H9 (cell line): ENCODE data around the gene SLC39A8. TPM values are rescaled to one million over a fixed set of nuclear protein-coding genes. Genes with fewer than 3 reads are reported as not detected.

ENCODE experiments used
- DNase-seq: peaks from one replicate; pipeline ENCODE4 v3.0.0-alpha.2; 2017
- H2AFZ ChIP-seq: one replicate; pipeline ENCODE4 v1.6.1; 2013; ENCODE audit warnings: mild to moderate bottlenecking, low read length, control low read depth, moderate library complexity
- H2AK5ac ChIP-seq: 2 replicates; pipeline ENCODE4 v1.6.1; 2013; ENCODE audit warnings: low read length, control low read depth, mixed read lengths; ENCODE audit not compliant: insufficient read length
- H2BK120ac ChIP-seq: one replicate; pipeline ENCODE4 v1.6.1; 2013; ENCODE audit warnings: low read depth, mild to moderate bottlenecking, low read length, control low read depth, inconsistent platforms; ENCODE audit not compliant: poor library complexity, severe bottlenecking
- H2BK12ac ChIP-seq: 2 replicates; pipeline ENCODE4 v1.6.1; 2013; ENCODE audit warnings: low read length, control low read depth, mixed read lengths, low read depth; ENCODE audit not compliant: insufficient read length
- H2BK15ac ChIP-seq: 2 replicates; pipeline ENCODE4 v1.6.1; 2013; ENCODE audit warnings: low read depth, low read length, control low read depth
- H2BK20ac ChIP-seq: one replicate; pipeline ENCODE4 v1.6.1; 2013; ENCODE audit warnings: low read depth, mild to moderate bottlenecking, low read length, control low read depth, inconsistent platforms; ENCODE audit not compliant: poor library complexity, severe bottlenecking
- H2BK5ac ChIP-seq: 2 replicates; pipeline ENCODE4 v1.6.1; 2013; ENCODE audit warnings: low read length, control low read depth, mixed read lengths; ENCODE audit not compliant: insufficient read length
- H3K14ac ChIP-seq: 2 replicates; pipeline ENCODE4 v1.6.1; 2013; ENCODE audit warnings: low read length, control low read depth; ENCODE audit not compliant: insufficient read depth
- H3K18ac ChIP-seq: 2 replicates; pipeline ENCODE4 v1.6.1; 2013; ENCODE audit warnings: low read depth, mild to moderate bottlenecking, mixed read lengths, low read length, control low read depth; ENCODE audit not compliant: insufficient read length
- H3K23ac ChIP-seq: 2 replicates; pipeline ENCODE4 v1.6.1; 2013; ENCODE audit warnings: low read length, control low read depth, mixed read lengths, low read depth; ENCODE audit not compliant: insufficient read length
- H3K23me2 ChIP-seq: 2 replicates; pipeline ENCODE4 v1.6.1; 2013; ENCODE audit warnings: low read depth, mild to moderate bottlenecking, mixed read lengths, low read length, control low read depth; ENCODE audit not compliant: insufficient read length, poor library complexity, severe bottlenecking
- H3K27ac ChIP-seq: 2 replicates; pipeline ENCODE4 v1.5.1; 2013; ENCODE audit warnings: low read length, control low read depth, mixed read lengths, low read depth; ENCODE audit not compliant: insufficient read length
- H3K27me3 ChIP-seq: 2 replicates; pipeline ENCODE4 v1.6.1; 2013; ENCODE audit warnings: low read length, control low read depth, inconsistent platforms; ENCODE audit not compliant: insufficient read depth
- H3K4ac ChIP-seq: 2 replicates; pipeline ENCODE4 v1.6.1; 2013; ENCODE audit warnings: low read depth, mild to moderate bottlenecking, control low read depth, inconsistent platforms, low read length, moderate library complexity
- H3K4me1 ChIP-seq: 2 replicates; pipeline ENCODE4 v1.6.1; 2013; ENCODE audit warnings: low read length, control low read depth, inconsistent platforms; ENCODE audit not compliant: insufficient read depth
- H3K4me2 ChIP-seq: 2 replicates; pipeline ENCODE4 v1.6.1; 2013; ENCODE audit warnings: low read length, control low read depth, mixed read lengths; ENCODE audit not compliant: insufficient read length, insufficient read depth
- H3K56ac ChIP-seq: 2 replicates; pipeline ENCODE4 v1.6.1; 2013; ENCODE audit warnings: low read depth, mild to moderate bottlenecking, mixed read lengths, low read length, control low read depth; ENCODE audit not compliant: insufficient read length
- H3K79me1 ChIP-seq: 2 replicates; pipeline ENCODE4 v1.6.1; 2013; ENCODE audit warnings: low read depth, mild to moderate bottlenecking, moderate library complexity, low read length, control low read depth, inconsistent platforms; ENCODE audit not compliant: insufficient read depth, poor library complexity, severe bottlenecking
- H3K79me2 ChIP-seq: 2 replicates; pipeline ENCODE4 v1.6.1; 2013; ENCODE audit warnings: low read length, control low read depth, inconsistent platforms; ENCODE audit not compliant: insufficient read depth
- H3K9ac ChIP-seq: 2 replicates; pipeline ENCODE4 v1.6.1; 2013; ENCODE audit warnings: low read length, control low read depth, mixed read lengths; ENCODE audit not compliant: insufficient read length; ENCODE audit errors: extremely low read depth
- H3K9me3 ChIP-seq: one replicate; pipeline ENCODE4 v1.6.1; 2013; ENCODE audit warnings: low read depth, low read length, inconsistent platforms; ENCODE audit not compliant: control insufficient read depth
- H3T11ph ChIP-seq: one replicate; pipeline ENCODE4 v1.6.1; 2013; ENCODE audit warnings: mild to moderate bottlenecking, low read length, control low read depth, inconsistent platforms
- H4K20me1 ChIP-seq: one replicate; pipeline ENCODE4 v1.6.1; 2013; ENCODE audit not compliant: control insufficient read depth, insufficient read length, insufficient read depth
- H4K5ac ChIP-seq: 2 replicates; pipeline ENCODE4 v1.6.1; 2013; ENCODE audit warnings: low read depth, mild to moderate bottlenecking, mixed read lengths, low read length, control low read depth; ENCODE audit not compliant: insufficient read length
- H4K8ac ChIP-seq: replicated peaks from 2 replicates; pipeline ENCODE4 v1.6.1; 2013; ENCODE audit warnings: low read length, control low read depth, mixed read lengths, low read depth; ENCODE audit not compliant: insufficient read length
- H4K91ac ChIP-seq: 2 replicates; pipeline ENCODE4 v1.6.1; 2013; ENCODE audit warnings: low read depth, mild to moderate bottlenecking, moderate library complexity, mixed read lengths, low read length, control low read depth; ENCODE audit not compliant: insufficient read length
- H3K27ac Mint-ChIP-seq, 3 experiments: 2 replicates in 2 of 3; 3 replicates in 1 of 3; pipeline ENCODE4 v1.8.0; 2020 to 2021; ENCODE audit warnings: mixed read lengths in 3 of 3, mild to moderate bottlenecking in 1 of 3, moderate library complexity in 1 of 3
- H3K27me3 Mint-ChIP-seq: 2 replicates; pipeline ENCODE4 v1.8.0; 2021; ENCODE audit warnings: low read depth, mild to moderate bottlenecking, moderate library complexity, mixed read lengths
- H3K36me3 Mint-ChIP-seq, 3 experiments: 2 replicates in 2 of 3; 3 replicates in 1 of 3; pipeline ENCODE4 v1.8.0; 2020 to 2021; ENCODE audit warnings: low read depth in 3 of 3, mixed read lengths in 3 of 3; ENCODE audit not compliant: insufficient read depth in 1 of 3
- H3K4me1 Mint-ChIP-seq, 2 experiments: 2 replicates each; pipeline ENCODE4 v1.8.0; 2020; ENCODE audit warnings: mixed read lengths in 2 of 2
- H3K4me3 Mint-ChIP-seq, 2 experiments: 2 replicates in 1 of 2; 3 replicates in 1 of 2; pipeline ENCODE4 v1.8.0; 2020 to 2021; ENCODE audit warnings: mild to moderate bottlenecking in 2 of 2, mixed read lengths in 2 of 2, moderate library complexity in 1 of 2
- H3K9me3 Mint-ChIP-seq, 2 experiments: 2 replicates in 1 of 2; 3 replicates in 1 of 2; pipeline ENCODE4 v1.8.0; 2020; ENCODE audit warnings: mild to moderate bottlenecking in 2 of 2, mixed read lengths in 2 of 2, moderate library complexity in 1 of 2
- WGBS: extraction: QIAGEN DNeasy Blood & Tissue Kit; methylation state at CpG from one replicate; pipeline ENCODE4 v1.1.7; 2013; ENCODE audit warnings: missing lambda C conversion rate, low lambda C conversion rate, mixed read lengths; ENCODE audit not compliant: insufficient read length; ENCODE audit errors: extremely low coverage; 5-methylcytosine and 5-hydroxymethylcytosine counted together
- total RNA-seq: library from RNA; stranded (reverse); gene quantifications from 2 replicates; pipeline ENCODE4 v1.2.1, GENCODE V29; 2021
- TF ChIP-seq, protein P1 (sequence below): fragments of 200-600 bp; sonication (generic); conservative IDR thresholded peaks from 3 replicates; pipeline ENCODE4 v1.8.0; 2021; ENCODE audit warnings: antibody characterized with exemption, mild to moderate bottlenecking

Gene SLC39A8
- total RNA-seq, 1 experiment from 2014 or later: 11.0 TPM

DNA sequence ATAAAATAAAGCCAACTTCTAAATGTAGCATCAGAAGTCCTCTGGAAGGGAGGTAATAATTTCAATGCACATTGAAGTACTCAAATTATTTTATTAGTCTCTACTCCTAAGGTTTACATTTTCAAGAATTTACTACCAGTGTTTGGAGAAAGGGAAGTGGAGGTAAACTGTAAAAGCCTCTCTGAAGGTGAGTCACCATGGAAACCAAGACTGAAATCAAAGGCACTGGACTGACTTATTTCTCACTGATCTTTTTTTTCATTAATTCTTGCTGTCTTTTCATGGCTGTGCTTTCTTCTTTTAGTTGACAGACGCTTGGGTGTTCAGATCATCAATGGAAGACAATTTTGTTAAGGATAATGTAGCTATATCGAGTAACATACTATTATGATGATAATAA lies 9.7 kb downstream of the SLC39A8 start:
- no CpG with 5 or more reads among the region's 2 CpGs for WGBS
- Mint-ChIP-seq H3K27ac (no peak overlapping the region), H3K36me3 (0 out of 7 replicates have a peak, but pooled peaks cover 0 to 1% (median 0%) of the 10 kb centered on the region in 3 experiments)

More for the DNA sequence above, 9.7 kb downstream of the SLC39A8 start:
- Histone ChIP-seq H3K79me1 (no peaks in the 10 kb centered on the region), H3K14ac (no peak overlapping the region), H4K5ac (no peak overlapping the region), H4K8ac (no peak overlapping the region), H3K23me2 (no peaks in the 10 kb centered on the region), H3K27ac (no peak overlapping the region), H2BK5ac (no peak overlapping the region), H3K9ac (no peak overlapping the region), H3T11ph (no peak overlapping the region), H3K56ac (no peak overlapping the region), H4K91ac (no peak overlapping the region), H4K20me1 (no peaks in the 10 kb centered on the region), H2BK20ac (no peak overlapping the region), H3K27me3 (no peaks in the 10 kb centered on the region), H2BK15ac (no peak overlapping the region), H3K9me3 (no peaks in the 10 kb centered on the region), H2BK120ac (no peak overlapping the region), H3K18ac (no peak overlapping the region), H3K79me2 (peaks cover 3% of the 10 kb centered on the region; the same call in 1 of the 2 replicates), H2BK12ac (no peak overlapping the region), H3K4me1 (peaks cover 7% of the 10 kb centered on the region), H2AK5ac (no peak overlapping the region), H3K4ac (no peak overlapping the region), H2AFZ (no peak overlapping the region), H3K4me2 (no peak overlapping the region), H3K23ac (no peak overlapping the region)
- TF ChIP-seq, protein P1, sequence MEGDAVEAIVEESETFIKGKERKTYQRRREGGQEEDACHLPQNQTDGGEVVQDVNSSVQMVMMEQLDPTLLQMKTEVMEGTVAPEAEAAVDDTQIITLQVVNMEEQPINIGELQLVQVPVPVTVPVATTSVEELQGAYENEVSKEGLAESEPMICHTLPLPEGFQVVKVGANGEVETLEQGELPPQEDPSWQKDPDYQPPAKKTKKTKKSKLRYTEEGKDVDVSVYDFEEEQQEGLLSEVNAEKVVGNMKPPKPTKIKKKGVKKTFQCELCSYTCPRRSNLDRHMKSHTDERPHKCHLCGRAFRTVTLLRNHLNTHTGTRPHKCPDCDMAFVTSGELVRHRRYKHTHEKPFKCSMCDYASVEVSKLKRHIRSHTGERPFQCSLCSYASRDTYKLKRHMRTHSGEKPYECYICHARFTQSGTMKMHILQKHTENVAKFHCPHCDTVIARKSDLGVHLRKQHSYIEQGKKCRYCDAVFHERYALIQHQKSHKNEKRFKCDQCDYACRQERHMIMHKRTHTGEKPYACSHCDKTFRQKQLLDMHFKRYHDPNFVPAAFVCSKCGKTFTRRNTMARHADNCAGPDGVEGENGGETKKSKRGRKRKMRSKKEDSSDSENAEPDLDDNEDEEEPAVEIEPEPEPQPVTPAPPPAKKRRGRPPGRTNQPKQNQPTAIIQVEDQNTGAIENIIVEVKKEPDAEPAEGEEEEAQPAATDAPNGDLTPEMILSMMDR: no peak
- Mint-ChIP-seq H3K4me1 (peaks cover 0 to 18% of the 10 kb centered on the region in 2 experiments; a peak in 2 of 4 replicates), H3K4me3 (no peak overlapping the region), H3K27me3 (no peaks in the 10 kb centered on the region), H3K9me3 (no peaks in the 10 kb centered on the region)
- no peak for DNase-seq
